K562 treated with DMSO at 1 percent for 48 hours (cell line): ENCODE data around the gene KSR1. TPM values are rescaled to one million over a fixed set of nuclear protein-coding genes. Genes with fewer than 3 reads are reported as not detected.

Source experiments
- total RNA-seq: library from RNA; unstranded; fragments of 300-600 nt; gene quantifications from 2 replicates; pipeline ENCODE4 v1.2.3, GENCODE V29; 2022; ENCODE audit warnings: low replicate concordance; ENCODE audit errors: extremely low read depth

KSR1 gene
- total RNA-seq: not detected in 2 replicates

DNA sequence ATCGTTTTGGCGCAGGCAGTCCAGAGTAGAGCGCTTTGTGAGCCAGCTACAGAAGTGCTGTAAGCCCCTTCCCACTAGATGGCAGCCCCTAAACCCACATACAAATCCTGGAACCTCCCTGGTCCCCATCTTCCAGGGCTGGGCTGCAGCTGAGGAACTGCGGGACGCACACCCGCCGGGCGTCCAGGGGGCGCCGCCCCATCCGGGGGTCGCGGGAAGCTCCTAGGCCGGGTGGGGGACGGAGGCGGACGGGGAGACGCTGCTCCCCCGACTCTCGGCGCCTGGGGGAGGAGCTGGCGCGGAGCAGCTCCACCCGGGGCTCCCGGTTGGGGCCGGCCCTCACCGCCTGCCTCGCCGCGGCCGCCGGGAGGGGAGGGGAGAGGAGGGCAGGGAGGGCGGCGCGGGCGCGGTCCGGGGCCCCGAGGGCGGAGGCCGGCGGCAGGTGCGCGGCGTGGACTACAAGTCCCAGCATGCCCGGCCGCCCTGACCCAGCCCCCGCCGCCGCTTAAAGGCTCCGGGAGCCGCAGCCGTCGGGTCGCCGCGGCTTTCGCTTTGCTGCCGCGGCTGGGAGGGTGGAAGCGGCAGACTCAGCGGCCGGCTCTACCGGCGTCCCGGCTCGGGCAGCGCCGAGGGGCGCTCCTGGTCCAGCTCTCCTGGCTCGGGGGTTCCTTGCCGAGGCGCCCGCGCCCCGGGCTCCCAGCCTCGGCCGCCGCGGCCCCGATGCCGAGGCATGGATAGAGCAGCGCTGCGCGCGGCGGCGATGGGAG, at the start of gene KSR1:
TSS of gene KSR1 (plus strand) at position 535 of the 767 bp plus-strand sequence. CDS start at position 731, 196 bp downstream.

DNA sequence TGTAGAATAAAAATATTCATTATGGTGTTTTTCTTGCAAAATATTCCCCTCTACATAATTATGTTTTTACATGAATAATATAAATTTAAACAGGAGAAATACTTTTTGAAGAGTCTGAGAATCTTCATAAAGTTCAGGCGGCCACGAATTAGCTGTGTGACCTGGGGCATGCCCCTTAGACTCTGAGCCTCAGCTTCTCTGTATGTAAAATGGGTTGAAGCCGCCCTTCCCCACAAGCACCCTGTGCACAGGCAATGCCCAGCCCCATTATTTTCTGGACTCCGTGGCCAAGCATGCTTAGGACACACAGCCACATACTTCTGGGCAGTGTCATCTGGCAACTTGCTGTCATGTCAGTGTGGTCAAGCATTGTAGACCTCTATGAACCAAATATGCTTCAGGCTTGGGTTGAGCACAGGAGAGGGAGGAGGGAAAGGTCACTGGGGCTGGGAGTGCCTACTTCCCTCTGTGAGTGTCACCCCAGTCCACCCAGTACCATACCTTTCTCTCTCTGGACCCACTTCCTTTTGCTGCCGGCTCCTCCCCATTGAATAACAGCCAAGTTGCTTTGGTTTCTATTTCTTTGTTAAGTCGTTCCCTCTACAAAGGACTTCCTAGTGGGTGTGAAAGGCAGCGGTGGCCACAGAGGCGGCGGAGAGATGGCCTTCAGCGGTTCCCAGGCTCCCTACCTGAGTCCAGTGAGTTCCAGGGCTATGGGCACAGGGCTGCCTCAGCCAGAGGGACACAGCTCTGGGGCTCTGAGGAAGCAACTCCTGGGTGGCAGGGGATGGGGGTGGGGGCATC, 174.6 kb downstream of the KSR1 start, which contains the start of gene LGALS9:
TSS of gene LGALS9 (plus strand) at position 582 of the 804 bp plus-strand sequence. CDS start at position 660, 78 bp downstream.

Other genes starting within 250 kb of the KSR1 start
- not detected in 2 replicates for gene WSB1, start 162.3 kb upstream of the KSR1 start, total RNA-seq
- gene LGALS9, start 174.7 kb downstream of the KSR1 start, total RNA-seq: not detected in 2 replicates